Endometrium (tissue), 2 donors: ENCODE data around the gene NR2E1.

ENCODE experiments used
- FAIRE-seq: peaks from 2 replicates; lab custom pipeline; 2012; peaks lifted over from hg19 to GRCh38; lab: Jason Lieb, UNC
- donor health status: control.
- donor health status: control.

NR2E1 gene

GRCh38 chr6:108156180-108156937, 9.5 kb upstream of the NR2E1 start:
- FAIRE-seq, result no peak

GRCh38 chr6:108156938-108157233, 8.9 kb upstream of the NR2E1 start:
- no peak for FAIRE-seq

GRCh38 chr6:108157234-108157980, 8.4 kb upstream of the NR2E1 start:
- FAIRE-seq, result no peak

- FAIRE-seq, result no peak
These were observed 7.8 kb upstream of the NR2E1 start for GRCh38 chr6:108157981-108158525.

- no peak for FAIRE-seq
These were observed 5.8 kb upstream of the NR2E1 start for GRCh38 chr6:108159981-108160380.

- FAIRE-seq, result no peak
These were observed 4.0 kb upstream of the NR2E1 start for GRCh38 chr6:108161724-108162282.

GRCh38 chr6:108163267-108163643, 2.6 kb upstream of the NR2E1 start:
- no peak for FAIRE-seq

GRCh38 chr6:108163644-108164542, 1.9 kb upstream of the NR2E1 start:
- FAIRE-seq, result no peak

- FAIRE-seq, result no peak
These were observed 1.3 kb upstream of the NR2E1 start for GRCh38 chr6:108164543-108164814.

- FAIRE-seq, result no peak
These were observed 761 bp upstream of the NR2E1 start for GRCh38 chr6:108164815-108165706.

- no peak for FAIRE-seq
These were observed 1.0 kb downstream of the NR2E1 start for GRCh38 chr6:108166664-108167448.

GRCh38 chr6:108167449-108168089, 1.7 kb downstream of the NR2E1 start:
- FAIRE-seq, result no peak

GRCh38 chr6:108168090-108168463, 2.3 kb downstream of the NR2E1 start:
- FAIRE-seq, result no peak

GRCh38 chr6:108168501-108169463, 3.0 kb downstream of the NR2E1 start:
- FAIRE-seq, result no peak

GRCh38 chr6:108169464-108170331, 3.9 kb downstream of the NR2E1 start:
- FAIRE-seq, result no peak

GRCh38 chr6:108170332-108171290, 4.8 kb downstream of the NR2E1 start:
- FAIRE-seq, result no peak
